ENCODE data around the gene HOXA13. TPM values are rescaled to one million over a fixed set of nuclear protein-coding genes. Genes with fewer than 3 reads are reported as not detected.

Gene HOXA13
- total and polyA plus RNA-seq, 10 of the 15 experiments (the other 5 are each of a cell fraction or from before 2014, with no cell fraction given): not detected

GRCh38 chr7:27147199-27148030, 52.5 kb downstream of the HOXA13 start, which contains the start of gene HOXA6:
Gene HOXA6, minus strand, starts transcription at chr7:27147774. Its CDS starts 25 bp downstream, at chr7:27147749.
- no peak within 1 kb of the TSS for H2AFZ ChIP-seq (ENCODE audit: control insufficient read depth, low read depth, low read length)

DNA sequence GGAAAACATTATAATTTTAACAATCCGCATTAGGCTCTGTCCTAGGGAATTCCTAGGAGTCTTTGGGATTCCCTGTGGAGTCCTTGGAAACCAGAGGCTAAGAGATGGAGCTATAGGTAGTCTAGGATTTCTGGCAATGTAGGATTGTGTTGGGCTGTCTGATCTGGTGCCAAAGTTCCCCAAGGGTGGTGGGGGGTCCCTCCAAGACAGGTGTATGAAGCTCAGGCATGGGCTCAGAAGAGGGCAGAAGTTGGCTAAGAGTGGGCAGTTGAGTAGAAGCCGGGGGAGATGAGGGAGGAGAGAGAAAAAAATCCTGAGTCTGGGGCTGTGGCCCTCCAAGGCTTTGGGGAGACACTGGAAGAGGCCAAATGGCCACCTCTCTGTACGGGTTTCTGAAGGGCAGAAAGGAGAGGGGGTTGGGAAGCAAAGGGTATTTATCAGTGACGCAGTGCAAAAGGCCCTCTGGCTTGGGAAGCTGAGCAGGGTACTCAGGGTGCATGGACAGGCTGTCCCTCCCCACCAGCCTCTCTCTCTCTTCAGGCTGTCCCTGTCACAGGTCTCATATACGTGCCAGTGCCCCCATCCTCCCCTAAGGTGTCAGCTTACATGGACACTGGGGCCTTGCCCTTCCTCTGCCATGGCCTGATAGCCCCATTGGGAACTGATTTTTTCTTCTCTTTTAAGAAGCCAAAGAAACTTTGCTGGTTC, 53.2 kb downstream of the HOXA13 start:
- in situ Hi-C loops (cut with MboI) (no loop called here), intact Hi-C loops (cut with micrococcal nuclease; ENCODE audit: unreplicated experiment) (no loop called here)
- Histone ChIP-seq H3K9ac (ENCODE audit: control insufficient read depth, insufficient read depth, low read length) (no peak overlapping the region), H3K27me3 (replicated peaks in 1 of 2; ENCODE audit: control insufficient read depth in 2 of 2, insufficient read depth in 2 of 2, low read length in 1 of 2) (peaks cover 8 to 30% of the 10 kb centered on the region in 2 experiments), H4K20me1 (ENCODE audit: control insufficient read depth, insufficient read depth) (no peaks in the 10 kb centered on the region), H3K4me2 (ENCODE audit: control insufficient read depth, insufficient read depth) (no peak overlapping the region), H3K36me3 (ENCODE audit: control insufficient read depth in 2 of 2, insufficient read depth in 2 of 2, low read length in 1 of 2) (no peaks in the 10 kb centered on the region), H3K27ac (ENCODE audit: control insufficient read depth, insufficient read depth) (no peak overlapping the region), H2AFZ (ENCODE audit: control insufficient read depth, low read depth, low read length) (no peak overlapping the region), H3K4me1 (ENCODE audit: control insufficient read depth, insufficient read depth, low read length) (no peaks in the 10 kb centered on the region; the same call in 1 of the 2 replicates), H3K9me3 (replicated peaks; ENCODE audit: control insufficient read depth, insufficient read depth, low read length) (no peaks in the 10 kb centered on the region; the same call in 2 of the 3 replicates), H3K79me2 (ENCODE audit: control insufficient read depth, insufficient read depth, low read length) (no peaks in the 10 kb centered on the region), H3K4me3 (no peak overlapping the region)
- SMC1A ChIA-PET (ENCODE audit: uncharacterized antibody, unreplicated experiment): interaction anchor here (0.6 kb wide), 1 partner anchor 12 kb away, joined by 4 read pairs; no protein-coding TSS in a partner anchor
- 30% methylated on average over 4 of the region's 5 CpGs for WGBS (ENCODE audit: insufficient coverage, insufficient replicate concordance, low lambda C conversion rate, missing lambda C conversion rate)
- no TSS peak for BruUV-seq (replicated peaks)
- DNase-seq (ENCODE audit: low read depth, low spot score): no peak
- CTCF ChIA-PET: interaction anchor here (1.1 kb wide), 1 partner anchor 12 kb away, joined by 3 read pairs; no protein-coding TSS in a partner anchor
- POLR2A ChIA-PET: no interaction called here
- ATAC-seq: no peak
- RAD21 ChIA-PET (ENCODE audit: unreplicated experiment): no interaction called here
- FAIRE-seq: no peak
- TF ChIP-seq NFYA (IDR thresholded peaks at IDR 0.05; ENCODE audit: borderline replicate concordance, low read depth, low read length): no peak

More at GRCh38 chr7:27147199-27148030, 52.5 kb downstream of the HOXA13 start, which contains the start of gene HOXA6:
- no peak within 1 kb of the TSS for H3K4me2 ChIP-seq (ENCODE audit: control insufficient read depth, insufficient read depth)
- ChIA-PET RAD21 (ENCODE audit: unreplicated experiment) (no interaction called here), CTCF (interaction anchor here (1.1 to 5.5 kb wide), 2 partner anchors 12 to 14 kb away, joined by 3 to 30 read pairs; no protein-coding TSS in a partner anchor), POLR2A (no interaction called here), SMC1A (ENCODE audit: uncharacterized antibody, unreplicated experiment) (interaction anchor here (0.6 to 1.8 kb wide), 2 partner anchors 12 to 13 kb away, joined by 3 to 4 read pairs; no protein-coding TSS in a partner anchor)
- BruUV-seq (replicated peaks): no TSS peak
- 27% methylated on average over 49 of the region's 63 CpGs for WGBS (ENCODE audit: insufficient coverage, insufficient replicate concordance, low lambda C conversion rate, missing lambda C conversion rate)
- intact Hi-C loops (cut with micrococcal nuclease; ENCODE audit: unreplicated experiment) (no loop called here), in situ Hi-C loops (cut with MboI) (no loop called here)
- H3K36me3 ChIP-seq (ENCODE audit: control insufficient read depth in 2 of 2, insufficient read depth in 2 of 2, low read length in 1 of 2): no peaks in the 10 kb centered on the region
- no peak within 1 kb of the TSS for H3K27ac ChIP-seq (ENCODE audit: control insufficient read depth, insufficient read depth)
- FAIRE-seq (no peak), ATAC-seq (no peak), DNase-seq (ENCODE audit: low read depth, low spot score) (no peak)
- peaks cover 12 to 37% of the 10 kb centered on the region in 2 experiments for H3K27me3 ChIP-seq (replicated peaks in 1 of 2; ENCODE audit: control insufficient read depth in 2 of 2, insufficient read depth in 2 of 2, low read length in 1 of 2)
- H3K4me3 ChIP-seq: no peak within 1 kb of the TSS
- TF ChIP-seq STAT3 (IDR thresholded peaks at IDR 0.05; ENCODE audit: low read depth, low read length): no peak
- TF ChIP-seq ZNF217 (IDR thresholded peaks at IDR 0.05): no peak
- TF ChIP-seq BRCA1 (IDR thresholded peaks at IDR 0.05; ENCODE audit: low read depth, low read length): no peak
- TF ChIP-seq POLR2A (IDR thresholded peaks at IDR 0.05; ENCODE audit: low read depth, low read length): no peak
- H3K4me1 ChIP-seq (ENCODE audit: control insufficient read depth, insufficient read depth, low read length): no peaks in the 10 kb centered on the region; the same call in 1 of the 2 replicates
- no peaks in the 10 kb centered on the region; the same call in 2 of the 3 replicates for H3K9me3 ChIP-seq (replicated peaks; ENCODE audit: control insufficient read depth, insufficient read depth, low read length)
- H3K79me2 ChIP-seq (ENCODE audit: control insufficient read depth, insufficient read depth, low read length): no peaks in the 10 kb centered on the region
- H4K20me1 ChIP-seq (ENCODE audit: control insufficient read depth, insufficient read depth): no peaks in the 10 kb centered on the region
- H3K9ac ChIP-seq (ENCODE audit: control insufficient read depth, insufficient read depth, low read length): no peak within 1 kb of the TSS
